ENCODE data around the gene ZNF516.
A peak's percentile ranks its signal among the peaks of the same experiment; 100 is the strongest.

ZNF516 gene

DNA sequence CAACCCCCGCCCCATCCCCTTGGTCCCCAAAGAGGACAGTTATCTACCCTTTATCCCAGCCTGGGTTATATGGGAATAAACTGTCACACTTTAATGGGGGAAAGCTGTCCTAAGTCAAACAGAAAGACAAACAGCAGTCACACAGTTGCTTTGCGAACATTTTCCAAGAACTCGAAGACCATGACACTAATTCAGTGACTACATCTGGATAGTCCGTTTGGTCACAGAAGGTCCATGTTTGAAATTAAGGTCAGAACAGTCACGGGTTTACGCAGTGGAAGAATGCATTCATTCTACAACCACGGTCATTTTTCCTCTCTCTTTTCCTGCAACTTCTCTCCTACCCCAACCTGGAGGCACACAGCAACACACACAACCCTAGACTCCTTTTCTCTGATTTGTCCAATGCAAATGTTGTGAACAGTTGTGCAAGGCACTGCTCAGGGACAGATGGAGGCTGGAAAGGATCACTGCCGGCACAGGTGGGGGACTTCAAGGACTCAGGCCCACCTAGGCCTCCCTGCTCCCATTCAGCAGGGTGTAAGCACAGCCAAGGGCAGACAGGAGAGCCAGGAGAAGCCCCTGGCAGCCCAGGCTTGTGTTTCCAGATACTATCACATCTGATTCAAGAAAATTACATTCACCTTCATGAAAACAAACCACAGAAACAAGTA, 39.9 kb downstream of the ZNF516 start:
- DNase-seq: no peak

GRCh38 chr18:76454418-76454817, 40.6 kb downstream of the ZNF516 start:
- DNase-seq: no peak

GRCh38 chr18:76453932-76454331, 41.1 kb downstream of the ZNF516 start:
- DNase-seq: no peak

DNA sequence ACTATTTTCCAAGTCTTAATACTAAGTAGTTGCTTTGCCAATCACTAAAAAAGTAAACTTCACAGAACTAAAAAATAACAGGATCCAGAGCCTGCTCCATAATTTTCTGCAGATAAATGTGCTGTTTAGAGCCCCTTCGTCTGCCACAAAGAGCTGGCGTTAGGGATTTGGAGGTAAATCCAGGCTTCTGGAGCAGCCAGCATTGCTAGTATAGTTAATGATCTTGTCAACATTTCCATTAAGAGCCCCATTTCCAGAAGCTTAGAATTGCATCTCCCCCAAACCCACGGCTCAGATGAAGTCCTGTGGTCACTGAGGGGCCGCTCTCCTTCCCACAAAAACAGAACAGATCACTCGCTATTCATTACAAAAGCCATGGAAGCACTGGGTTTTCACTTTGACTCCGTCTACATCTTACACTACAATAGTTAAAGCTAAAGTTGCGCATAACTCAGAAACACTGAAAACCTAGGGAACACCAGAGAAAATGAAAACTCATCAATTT, 41.9 kb downstream of the ZNF516 start:
- no peak for DNase-seq

GRCh38 chr18:76452357-76452756, 42.7 kb downstream of the ZNF516 start:
- DNase-seq: peak; percentile 49

DNA sequence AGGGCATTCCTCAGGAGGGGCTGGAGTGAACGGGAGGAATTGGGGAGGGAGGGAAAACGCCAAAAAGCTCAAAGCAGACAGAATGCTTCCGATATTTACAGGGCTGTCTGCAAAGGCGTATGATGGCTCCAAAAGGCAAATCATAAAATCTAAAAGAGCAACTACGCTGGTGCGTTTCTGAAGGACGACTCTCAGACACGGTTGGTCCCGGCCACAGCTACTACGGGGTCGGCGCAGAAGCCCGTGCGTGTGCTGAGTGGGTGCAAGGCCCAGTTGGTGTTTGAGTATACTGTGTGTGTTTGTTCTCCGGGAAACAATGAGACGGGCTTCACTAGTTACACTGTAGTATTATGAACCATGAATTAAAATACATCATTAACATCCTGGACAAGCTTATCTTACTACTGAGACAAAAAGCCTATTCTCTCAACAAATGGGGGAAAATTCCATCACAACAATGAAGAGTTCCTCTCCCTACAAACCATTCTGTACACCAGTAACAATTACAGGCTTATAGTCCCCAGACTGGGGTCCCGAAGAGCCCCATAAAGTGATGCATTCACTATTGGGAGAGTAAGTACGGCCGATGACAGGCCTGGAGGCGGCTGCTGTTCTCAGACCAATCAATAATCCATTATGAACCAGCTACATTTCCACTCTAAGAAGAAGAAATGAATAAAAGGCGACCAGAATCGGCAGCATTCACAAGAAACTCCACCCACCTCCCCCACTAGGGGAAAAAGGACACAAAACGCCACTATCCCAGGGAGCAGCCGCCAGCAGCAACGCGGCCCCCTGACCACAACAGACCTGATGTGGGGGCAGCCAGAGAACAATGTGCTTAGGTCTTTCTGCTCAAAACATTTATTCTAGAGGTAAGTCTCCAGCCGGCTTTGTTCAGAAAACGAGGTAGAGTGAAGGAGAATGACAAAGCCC, 43.4 kb downstream of the ZNF516 start:
- DNase-seq: peak; percentile 27

- DNase-seq: peak; percentile 63
Measured at GRCh38 chr18:76450452-76451395, 44.3 kb downstream of the ZNF516 start.

- no peak for DNase-seq
Measured at GRCh38 chr18:76449111-76449453, 46.0 kb downstream of the ZNF516 start.

- peak; percentile 81 for DNase-seq
Measured at GRCh38 chr18:76448256-76449110, 46.6 kb downstream of the ZNF516 start.

DNA sequence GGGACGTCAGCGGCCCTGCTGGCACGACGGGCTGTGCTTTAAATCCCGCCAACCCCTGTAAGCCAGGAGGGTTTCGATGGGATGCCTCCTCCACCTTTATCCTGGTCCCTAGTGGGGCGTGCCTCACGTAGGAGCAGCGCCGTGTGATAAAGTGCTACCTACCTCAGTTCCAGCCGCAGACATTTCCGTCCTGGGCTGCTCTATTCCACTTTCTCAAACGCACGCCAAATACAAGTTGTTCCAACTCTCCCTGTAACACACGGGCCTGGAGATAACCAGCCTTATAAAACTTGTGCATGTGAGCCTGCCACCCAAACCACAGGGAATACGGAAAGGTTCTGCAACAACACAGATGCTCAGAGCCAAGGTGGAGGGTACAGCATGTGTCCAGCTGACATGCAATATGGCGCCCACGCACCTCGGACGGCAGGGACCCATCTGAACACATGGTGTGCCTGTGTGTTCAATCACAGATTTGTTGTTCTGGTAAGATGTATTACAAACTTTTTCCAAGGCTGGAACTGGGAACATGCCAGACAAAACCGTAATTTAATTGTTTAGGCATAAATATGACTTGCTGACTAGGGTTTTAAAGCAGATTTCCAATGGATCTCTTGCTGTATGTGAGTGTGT, 47.7 kb downstream of the ZNF516 start:
- DNase-seq: no peak

- DNase-seq: no peak
Measured at GRCh38 chr18:76446321-76447257, 48.5 kb downstream of the ZNF516 start.

DNA sequence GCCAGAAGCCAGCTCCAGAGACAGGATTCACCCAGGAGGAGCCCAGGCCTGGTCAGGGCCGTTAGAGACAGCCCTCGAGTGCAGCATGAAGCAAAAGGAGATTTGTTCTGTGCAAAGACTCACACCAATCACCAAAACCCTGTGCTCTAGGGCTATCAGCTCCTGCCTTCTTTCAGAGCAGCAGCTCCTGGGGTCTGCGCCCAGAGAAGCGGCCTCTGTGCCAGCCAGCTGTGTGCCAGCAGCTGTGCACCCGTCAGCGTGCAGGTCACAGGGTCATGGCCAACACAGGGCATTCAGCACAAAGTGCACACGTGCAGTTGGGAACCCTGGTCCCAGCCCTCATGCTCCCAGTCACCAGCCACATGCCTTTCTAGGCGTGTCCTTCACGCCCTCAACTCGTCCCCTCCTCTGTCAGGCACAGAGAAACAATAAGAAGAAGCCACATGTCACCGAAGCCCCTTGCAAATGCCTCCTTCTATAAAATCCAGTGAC, 49.3 kb downstream of the ZNF516 start:
- DNase-seq: no peak

DNA sequence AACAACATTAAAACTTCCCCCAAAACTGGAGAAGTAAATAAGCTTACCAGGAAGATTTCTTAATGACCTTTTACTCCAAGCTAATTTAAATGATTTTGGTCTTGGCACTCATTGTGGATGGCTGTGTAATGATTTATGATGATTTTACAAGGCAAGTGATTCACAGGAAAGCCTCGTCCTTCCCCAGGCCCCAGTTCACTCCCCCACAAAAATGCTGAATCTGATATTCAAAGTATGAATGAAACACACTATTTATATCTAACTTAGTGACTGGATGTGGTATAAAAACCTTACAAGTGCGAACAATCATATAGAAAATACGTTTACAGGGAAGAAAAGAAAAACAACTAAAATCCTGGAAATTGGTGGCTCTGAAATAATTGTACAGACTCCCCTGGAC, 49.8 kb downstream of the ZNF516 start:
- no peak for DNase-seq

- DNase-seq: no peak
Measured at GRCh38 chr18:76444446-76445105, 50.5 kb downstream of the ZNF516 start.

- no peak for DNase-seq
Measured at GRCh38 chr18:76443519-76444445, 51.3 kb downstream of the ZNF516 start.

- DNase-seq: no peak
Measured at GRCh38 chr18:76442413-76443171, 52.5 kb downstream of the ZNF516 start.

DNA sequence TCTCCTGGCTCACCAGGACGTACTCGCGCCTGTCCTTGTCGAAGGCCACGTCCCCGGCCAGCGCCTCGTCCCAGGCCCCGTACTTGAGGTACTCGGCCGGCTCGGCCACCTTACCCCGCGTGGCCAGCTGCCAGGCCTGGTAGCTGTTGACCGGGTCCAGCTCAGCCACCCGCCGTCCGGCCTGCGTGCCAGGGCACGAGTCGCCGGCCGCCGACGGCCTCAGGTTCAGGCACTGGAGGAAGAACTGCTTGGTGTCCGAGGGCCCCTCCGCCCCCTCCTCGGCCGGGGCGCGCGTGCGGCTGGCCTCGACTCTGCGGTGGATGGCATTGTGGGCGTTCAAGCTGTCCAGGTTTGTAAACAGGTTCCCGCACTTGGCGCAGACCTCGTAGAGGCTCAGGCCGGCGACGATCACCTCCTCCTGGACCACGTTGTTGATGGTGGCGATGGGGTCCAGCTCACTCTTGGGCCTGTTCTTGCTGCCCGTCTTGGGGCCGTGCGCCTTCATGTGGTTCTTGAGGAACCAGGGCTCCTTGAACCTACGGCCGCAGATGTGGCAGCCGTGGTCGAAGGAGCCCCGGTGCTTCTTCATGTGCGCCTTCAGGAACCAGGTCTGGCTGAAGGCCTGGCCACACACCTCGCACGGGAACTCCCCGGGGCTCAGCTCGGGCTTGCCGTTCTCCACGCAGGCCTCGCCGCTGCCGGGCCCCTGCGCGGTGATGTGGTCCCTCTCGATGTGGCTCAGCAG, 53.2 kb downstream of the ZNF516 start:
- no peak for DNase-seq

All from GF-D8 (cell line).